GM23338 (cell line): Measurements from ENCODE around the gene BBLN. TPM values are rescaled to one million over a fixed set of nuclear protein-coding genes. Genes with fewer than 3 reads are reported as not detected.

Experiments
- ATAC-seq: fragments of 200-7000 bp; cut with Tn5 transposase; 3 replicates; pipeline ENCODE4 v1.9.1; 2020
- DNase-seq: peaks from one replicate; pipeline ENCODE4 v3.0.0-alpha.2; 2015; ENCODE audit warnings: low spot score
- H2AFZ ChIP-seq: fragments of 200-600 bp; sonication (generic); 2 replicates; pipeline ENCODE4 v1.8.0; 2016; ENCODE audit warnings: antibody characterized with exemption, mild to moderate bottlenecking, moderate library complexity
- H3F3A ChIP-seq: fragments of 200-600 bp; sonication (generic); replicated peaks from 2 replicates; pipeline ENCODE4 v1.8.0; 2017; ENCODE audit warnings: antibody characterized with exemption, mixed run types, low read depth
- H3K27ac ChIP-seq: fragments of 200-600 bp; sonication (generic); 2 replicates; pipeline ENCODE4 v1.6.1; 2016; ENCODE audit warnings: low read depth
- H3K27me3 ChIP-seq: fragments of 200-600 bp; sonication (generic); 2 replicates; pipeline ENCODE4 v1.8.0; 2016; ENCODE audit warnings: mild to moderate bottlenecking, mixed run types, moderate library complexity; ENCODE audit not compliant: insufficient read depth
- H3K36me3 ChIP-seq: fragments of 200-600 bp; sonication (generic); 2 replicates; pipeline ENCODE4 v1.8.0; 2016; ENCODE audit warnings: mild to moderate bottlenecking; ENCODE audit not compliant: insufficient read depth
- H3K4me1 ChIP-seq: fragments of 200-600 bp; sonication (generic); 2 replicates; pipeline ENCODE4 v1.8.0; 2016; ENCODE audit warnings: mild to moderate bottlenecking, moderate library complexity; ENCODE audit not compliant: insufficient read depth
- H3K4me2 ChIP-seq: fragments of 200-600 bp; sonication (generic); 2 replicates; pipeline ENCODE4 v1.7.1; 2017; ENCODE audit warnings: mixed run types
- H3K4me3 ChIP-seq: fragments of 200-600 bp; sonication (generic); 2 replicates; pipeline ENCODE4 v1.6.1; 2016; ENCODE audit warnings: mixed run types
- H3K79me2 ChIP-seq: fragments of 200-600 bp; sonication (generic); replicated peaks from 2 replicates; pipeline ENCODE4 v1.8.0; 2017; ENCODE audit warnings: mild to moderate bottlenecking; ENCODE audit not compliant: insufficient read depth
- H3K9me2 ChIP-seq: fragments of 200-600 bp; sonication (generic); 2 replicates; pipeline ENCODE4 v1.8.0; 2017; ENCODE audit not compliant: insufficient read depth
- H4K20me1 ChIP-seq: fragments of 200-600 bp; sonication (generic); replicated peaks from 2 replicates; pipeline ENCODE4 v1.8.0; 2017; ENCODE audit warnings: mild to moderate bottlenecking; ENCODE audit not compliant: insufficient read depth
- H3K27ac Mint-ChIP-seq: 2 replicates; pipeline ENCODE4 v1.8.0; 2020; ENCODE audit warnings: inconsistent platforms, mild to moderate bottlenecking, moderate library complexity, mixed read lengths
- H3K27me3 Mint-ChIP-seq: 3 replicates; pipeline ENCODE4 v1.8.0; 2022; ENCODE audit warnings: low read depth, mild to moderate bottlenecking, moderate library complexity, mixed read lengths, inconsistent platforms; ENCODE audit not compliant: insufficient read depth, poor library complexity
- H3K36me3 Mint-ChIP-seq: 3 replicates; pipeline ENCODE4 v1.8.0; 2021; ENCODE audit warnings: low read depth, mild to moderate bottlenecking, inconsistent platforms, moderate library complexity, mixed read lengths
- H3K4me1 Mint-ChIP-seq: 3 replicates; pipeline ENCODE4 v1.8.0; 2020; ENCODE audit warnings: mild to moderate bottlenecking, inconsistent platforms, mixed read lengths
- H3K4me3 Mint-ChIP-seq: 3 replicates; pipeline ENCODE4 v1.8.0; 2021; ENCODE audit warnings: moderate library complexity, mild to moderate bottlenecking, inconsistent platforms, mixed read lengths
- H3K9me3 Mint-ChIP-seq: 3 replicates; pipeline ENCODE4 v1.8.0; 2020; ENCODE audit warnings: moderate library complexity, mild to moderate bottlenecking, inconsistent platforms, mixed read lengths
- CREB1 ChIP-seq: fragments of 250-450 bp; sonication (Bioruptor Pico); IDR thresholded peaks from 2 replicates; pipeline ENCODE4 v1.5.0; 2020; ENCODE audit warnings: low read depth, mild to moderate bottlenecking, moderate library complexity
- CTCF ChIP-seq, 2 experiments: fragments of 200-600 bp in 1 of 2; sonication (generic) in 1 of 2; conservative IDR thresholded peaks; 2 replicates each; pipeline versions ENCODE4 v1.5.1 to v1.6.1; 2016 to 2017; ENCODE audit warnings: antibody characterized with exemption in 2 of 2, low read depth in 2 of 2, mild to moderate bottlenecking in 2 of 2, moderate library complexity in 1 of 2
- EZH2 ChIP-seq: fragments of 200-600 bp; sonication (generic); IDR thresholded peaks from one replicate; pipeline ENCODE4 v1.8.0; 2017; ENCODE audit warnings: antibody characterized with exemption, mild to moderate bottlenecking, low read depth; ENCODE audit not compliant: unreplicated experiment
- EZH2phosphoT487 ChIP-seq: fragments of 200-600 bp; sonication (generic); IDR thresholded peaks from one replicate; pipeline ENCODE4 v1.8.1; 2018; ENCODE audit warnings: antibody characterized with exemption; ENCODE audit not compliant: unreplicated experiment
- JUNB ChIP-seq: IDR thresholded peaks from one replicate; pipeline ENCODE4 v1.6.1; 2016; ENCODE audit warnings: antibody characterized with exemption; ENCODE audit not compliant: unreplicated experiment
- NANOG ChIP-seq: IDR thresholded peaks from 2 replicates; pipeline ENCODE4 v1.6.1; 2016; ENCODE audit warnings: antibody characterized with exemption, borderline replicate concordance
- REST ChIP-seq: IDR thresholded peaks from one replicate; pipeline ENCODE4 v1.6.1; 2018; ENCODE audit warnings: antibody characterized with exemption; ENCODE audit not compliant: unreplicated experiment
- ZNF114 ChIP-seq: fragments of 250-450 bp; sonication (Bioruptor Pico); IDR thresholded peaks from 2 replicates; pipeline ENCODE4 v1.5.0; 2020; ENCODE audit warnings: mild to moderate bottlenecking, moderate library complexity
- ZNF331 ChIP-seq: fragments of 250-450 bp; sonication (Bioruptor Pico); IDR thresholded peaks from 2 replicates; pipeline ENCODE4 v1.5.0; 2020; ENCODE audit warnings: low read depth, mild to moderate bottlenecking, moderate library complexity
- polyA plus RNA-seq: library from polyadenylated mRNA; unstranded; fragments of >200 nt; fragmentation: Nextera tagmentation; extraction: Ambion mirVana; gene quantifications from 2 replicates; pipeline ENCODE4 v1.2.1, GENCODE V29; 2016
- total RNA-seq: library from RNA; depleted of rRNA; stranded (reverse); fragments of >200 nt; shearing (Covaris generic); gene quantifications from 2 replicates; pipeline ENCODE4 v1.2.3, GENCODE V29; 2014
- TF ChIP-seq, protein P1 (sequence below): IDR thresholded peaks from 2 replicates; pipeline ENCODE4 v1.6.1; 2016; ENCODE audit warnings: antibody characterized with exemption
- TF ChIP-seq, protein P2 (sequence below): fragments of 250-450 bp; sonication (Bioruptor Pico); IDR thresholded peaks from 2 replicates; pipeline ENCODE4 v1.5.0; 2020; ENCODE audit warnings: mild to moderate bottlenecking, moderate library complexity

BBLN gene
- total and polyA plus RNA-seq, 2 experiments from 2014 or later: 171 to 246 TPM

DNA sequence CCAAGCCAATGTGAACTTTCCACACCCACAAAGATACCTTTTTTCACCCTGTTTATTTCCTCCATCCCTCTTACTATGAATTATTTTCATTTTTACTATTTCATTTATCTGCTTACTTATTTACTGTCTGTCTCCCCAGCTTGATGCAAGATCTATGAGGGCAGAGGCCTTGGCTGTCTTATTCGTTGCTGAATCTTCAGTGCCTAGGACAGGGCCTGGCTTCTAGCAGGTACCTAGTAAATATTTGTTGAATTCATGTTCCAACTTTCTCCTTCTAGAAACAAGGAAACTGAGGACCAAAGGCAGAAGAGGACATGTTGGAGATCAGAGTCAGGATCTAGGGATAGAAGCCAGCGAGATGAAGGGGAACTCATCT, 42.6 kb downstream of the BBLN start:
- peak overlapping the region; percentile 96 for H3K4me2 ChIP-seq
- no peaks in the 10 kb centered on the region for H3K36me3 ChIP-seq
- no peak overlapping the region for H3K27ac ChIP-seq
- no peaks in the 10 kb centered on the region for H3K9me2 ChIP-seq
- H3K79me2 ChIP-seq: 0 out of 2 replicates have a peak, but pooled peaks cover 4% of the 10 kb centered on the region
- Mint-ChIP-seq H3K4me1 (peaks cover 32% of the 10 kb centered on the region), H3K36me3 (no peaks in the 10 kb centered on the region; the same call in 2 of the 3 replicates), H3K9me3 (no peaks in the 10 kb centered on the region; the same call in 2 of the 3 replicates), H3K4me3 (peak overlapping the region; percentile 79), H3K27ac (peak overlapping the region; percentile 90; the same call in 1 of the 2 replicates), H3K27me3 (peaks cover 12% of the 10 kb centered on the region)
- no peak for DNase-seq
- TF ChIP-seq, protein P1, sequence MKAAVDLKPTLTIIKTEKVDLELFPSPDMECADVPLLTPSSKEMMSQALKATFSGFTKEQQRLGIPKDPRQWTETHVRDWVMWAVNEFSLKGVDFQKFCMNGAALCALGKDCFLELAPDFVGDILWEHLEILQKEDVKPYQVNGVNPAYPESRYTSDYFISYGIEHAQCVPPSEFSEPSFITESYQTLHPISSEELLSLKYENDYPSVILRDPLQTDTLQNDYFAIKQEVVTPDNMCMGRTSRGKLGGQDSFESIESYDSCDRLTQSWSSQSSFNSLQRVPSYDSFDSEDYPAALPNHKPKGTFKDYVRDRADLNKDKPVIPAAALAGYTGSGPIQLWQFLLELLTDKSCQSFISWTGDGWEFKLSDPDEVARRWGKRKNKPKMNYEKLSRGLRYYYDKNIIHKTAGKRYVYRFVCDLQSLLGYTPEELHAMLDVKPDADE: no peak
- TF ChIP-seq REST (no peak), ZNF114 (CRISPR knock-in tag) (no peak), CREB1 (CRISPR knock-in tag) (no peak), ZNF331 (CRISPR knock-in tag) (no peak), EZH2phosphoT487 (no peak), EZH2 (no peak), JUNB (no peak), CTCF (conservative IDR thresholded peaks at IDR 0.05; ENCODE audit: low read depth in 2 of 2) (no peak), NANOG (no peak)
- TF ChIP-seq, protein P2, sequence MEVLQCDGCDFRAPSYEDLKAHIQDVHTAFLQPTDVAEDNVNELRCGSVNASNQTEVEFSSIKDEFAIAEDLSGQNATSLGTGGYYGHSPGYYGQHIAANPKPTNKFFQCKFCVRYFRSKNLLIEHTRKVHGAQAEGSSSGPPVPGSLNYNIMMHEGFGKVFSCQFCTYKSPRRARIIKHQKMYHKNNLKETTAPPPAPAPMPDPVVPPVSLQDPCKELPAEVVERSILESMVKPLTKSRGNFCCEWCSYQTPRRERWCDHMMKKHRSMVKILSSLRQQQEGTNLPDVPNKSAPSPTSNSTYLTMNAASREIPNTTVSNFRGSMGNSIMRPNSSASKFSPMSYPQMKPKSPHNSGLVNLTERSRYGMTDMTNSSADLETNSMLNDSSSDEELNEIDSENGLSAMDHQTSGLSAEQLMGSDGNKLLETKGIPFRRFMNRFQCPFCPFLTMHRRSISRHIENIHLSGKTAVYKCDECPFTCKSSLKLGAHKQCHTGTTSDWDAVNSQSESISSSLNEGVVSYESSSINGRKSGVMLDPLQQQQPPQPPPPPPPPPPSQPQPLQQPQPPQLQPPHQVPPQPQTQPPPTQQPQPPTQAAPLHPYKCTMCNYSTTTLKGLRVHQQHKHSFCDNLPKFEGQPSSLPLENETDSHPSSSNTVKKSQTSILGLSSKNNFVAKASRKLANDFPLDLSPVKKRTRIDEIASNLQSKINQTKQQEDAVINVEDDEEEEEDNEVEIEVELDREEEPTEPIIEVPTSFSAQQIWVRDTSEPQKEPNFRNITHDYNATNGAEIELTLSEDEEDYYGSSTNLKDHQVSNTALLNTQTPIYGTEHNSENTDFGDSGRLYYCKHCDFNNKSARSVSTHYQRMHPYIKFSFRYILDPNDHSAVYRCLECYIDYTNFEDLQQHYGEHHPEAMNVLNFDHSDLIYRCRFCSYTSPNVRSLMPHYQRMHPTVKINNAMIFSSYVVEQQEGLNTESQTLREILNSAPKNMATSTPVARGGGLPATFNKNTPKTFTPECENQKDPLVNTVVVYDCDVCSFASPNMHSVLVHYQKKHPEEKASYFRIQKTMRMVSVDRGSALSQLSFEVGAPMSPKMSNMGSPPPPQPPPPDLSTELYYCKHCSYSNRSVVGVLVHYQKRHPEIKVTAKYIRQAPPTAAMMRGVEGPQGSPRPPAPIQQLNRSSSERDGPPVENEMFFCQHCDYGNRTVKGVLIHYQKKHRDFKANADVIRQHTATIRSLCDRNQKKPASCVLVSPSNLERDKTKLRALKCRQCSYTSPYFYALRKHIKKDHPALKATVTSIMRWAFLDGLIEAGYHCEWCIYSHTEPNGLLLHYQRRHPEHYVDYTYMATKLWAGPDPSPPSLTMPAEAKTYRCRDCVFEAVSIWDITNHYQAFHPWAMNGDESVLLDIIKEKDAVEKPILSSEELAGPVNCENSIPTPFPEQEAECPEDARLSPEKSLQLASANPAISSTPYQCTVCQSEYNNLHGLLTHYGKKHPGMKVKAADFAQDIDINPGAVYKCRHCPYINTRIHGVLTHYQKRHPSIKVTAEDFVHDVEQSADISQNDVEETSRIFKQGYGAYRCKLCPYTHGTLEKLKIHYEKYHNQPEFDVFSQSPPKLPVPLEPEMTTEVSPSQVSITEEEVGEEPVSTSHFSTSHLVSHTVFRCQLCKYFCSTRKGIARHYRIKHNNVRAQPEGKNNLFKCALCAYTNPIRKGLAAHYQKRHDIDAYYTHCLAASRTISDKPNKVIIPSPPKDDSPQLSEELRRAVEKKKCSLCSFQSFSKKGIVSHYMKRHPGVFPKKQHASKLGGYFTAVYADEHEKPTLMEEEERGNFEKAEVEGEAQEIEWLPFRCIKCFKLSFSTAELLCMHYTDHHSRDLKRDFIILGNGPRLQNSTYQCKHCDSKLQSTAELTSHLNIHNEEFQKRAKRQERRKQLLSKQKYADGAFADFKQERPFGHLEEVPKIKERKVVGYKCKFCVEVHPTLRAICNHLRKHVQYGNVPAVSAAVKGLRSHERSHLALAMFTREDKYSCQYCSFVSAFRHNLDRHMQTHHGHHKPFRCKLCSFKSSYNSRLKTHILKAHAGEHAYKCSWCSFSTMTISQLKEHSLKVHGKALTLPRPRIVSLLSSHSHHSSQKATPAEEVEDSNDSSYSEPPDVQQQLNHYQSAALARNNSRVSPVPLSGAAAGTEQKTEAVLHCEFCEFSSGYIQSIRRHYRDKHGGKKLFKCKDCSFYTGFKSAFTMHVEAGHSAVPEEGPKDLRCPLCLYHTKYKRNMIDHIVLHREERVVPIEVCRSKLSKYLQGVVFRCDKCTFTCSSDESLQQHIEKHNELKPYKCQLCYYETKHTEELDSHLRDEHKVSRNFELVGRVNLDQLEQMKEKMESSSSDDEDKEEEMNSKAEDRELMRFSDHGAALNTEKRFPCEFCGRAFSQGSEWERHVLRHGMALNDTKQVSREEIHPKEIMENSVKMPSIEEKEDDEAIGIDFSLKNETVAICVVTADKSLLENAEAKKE: no peak
- no peak for ATAC-seq
- H4K20me1 ChIP-seq: 0 out of 2 replicates have a peak, but pooled peaks cover 3% of the 10 kb centered on the region
- peak overlapping the region; percentile 98; the same call in 1 of the 2 replicates for H2AFZ ChIP-seq
- no peaks in the 10 kb centered on the region for H3K27me3 ChIP-seq
- H3K4me3 ChIP-seq: peak overlapping the region; percentile 90
- peaks cover 9% of the 10 kb centered on the region; the same call in 1 of the 2 replicates for H3K4me1 ChIP-seq
- peaks cover 9% of the 10 kb centered on the region for H3F3A ChIP-seq
